Body of pancreas (tissue), 4 donors: ENCODE results near the gene PGK1. TPM values are rescaled to one million over a fixed set of nuclear protein-coding genes. Genes with fewer than 3 reads are reported as not detected.

Experiments used
- ATAC-seq: fragments of 150-250 bp; one replicate; pipeline ENCODE4 v1.9.1; 2016
- DNase-seq, 4 donors: peaks; one replicate each; pipeline ENCODE4 v3.0.0-alpha.2; 2019
- H3K27ac ChIP-seq, 4 donors: fragments of 200-600 bp; sonication (generic); 1 replicate in 3 of 4; 2 replicates in 1 of 4; pipeline versions ENCODE4 v1.5.1 to v1.6.1; 2016 to 2019; ENCODE audit warnings: mild to moderate bottlenecking in 1 of 4, mixed read lengths in 1 of 4, moderate library complexity in 1 of 4
- H3K27me3 ChIP-seq, 2 donors: fragments of 200-600 bp; sonication (generic); one replicate each; pipeline ENCODE4 v1.6.0; 2016; ENCODE audit warnings: mild to moderate bottlenecking in 1 of 2
- H3K36me3 ChIP-seq, 2 donors: fragments of 200-600 bp; sonication (generic); replicated peaks in 1 of 2; 2 replicates each; pipeline ENCODE4 v1.5.1; 2016; ENCODE audit warnings: low read depth in 2 of 2; ENCODE audit not compliant: insufficient read depth in 1 of 2
- H3K4me1 ChIP-seq: fragments of 200-600 bp; sonication (generic); one replicate; pipeline ENCODE4 v1.6.0; 2016
- H3K4me3 ChIP-seq, 2 donors: fragments of 200-600 bp; sonication (generic); 1 replicate in 1 of 2; 2 replicates in 1 of 2; pipeline ENCODE4 v1.5.1; 2016 to 2019
- H3K9me3 ChIP-seq, 3 donors: fragments of 200-600 bp; sonication (generic); 1 replicate in 2 of 3; 2 replicates in 1 of 3; pipeline ENCODE4 v1.5.1; 2016
- POLR2A ChIP-seq, 3 donors: fragments of 450-650 bp; IDR thresholded peaks; one replicate each; pipeline ENCODE4 v1.6.1; 2016; ENCODE audit warnings: antibody characterized with exemption in 3 of 3, mild to moderate bottlenecking in 2 of 3
- WGBS, 2 donors: methylation state at CpG; one replicate each; pipeline ENCODE4 v1.1.5; 2017; 5-methylcytosine and 5-hydroxymethylcytosine counted together
- intact Hi-C: fragments of 100-400 bp; cut with DNase I; formaldehyde crosslinking; loops from one replicate; pipeline ENCODE4 v1.15.1; 2023
- total RNA-seq, 2 donors: library from RNA; depleted of rRNA; stranded (reverse); fragments of >200 nt; gene quantifications; one replicate each; pipeline ENCODE4 v1.1.0, GENCODE V29; 2016
- TF ChIP-seq, protein P1 (sequence below), 7 experiments: fragments of 450-650 bp in 4 of 7; fragments of 200-600 bp in 3 of 7; sonication (generic) in 3 of 7; IDR thresholded peaks; one replicate each; pipeline ENCODE4 v1.5.1; 2016 to 2019; ENCODE audit warnings: antibody characterized with exemption in 7 of 7

Gene PGK1
- total RNA-seq, 2 donors from 2014 or later: 46.7 to 79.4 TPM

GRCh38 chrX:78111140-78111931, 7.3 kb downstream of the PGK1 start:
- H3K27me3 ChIP-seq: no peaks in the 10 kb centered on the region
- intact Hi-C loops: no loop called here
- no peak overlapping the region for H3K27ac ChIP-seq
- DNase-seq: peak in 3 of 4 donors; percentile 7 to 31 (median 22)
- ATAC-seq: no peak
- no peaks in the 10 kb centered on the region for H3K9me3 ChIP-seq
- H3K4me1 ChIP-seq: peaks cover 32% of the 10 kb centered on the region
- no peak for TF ChIP-seq POLR2A (IDR thresholded peaks at IDR 0.05)
- TF ChIP-seq, protein P1, sequence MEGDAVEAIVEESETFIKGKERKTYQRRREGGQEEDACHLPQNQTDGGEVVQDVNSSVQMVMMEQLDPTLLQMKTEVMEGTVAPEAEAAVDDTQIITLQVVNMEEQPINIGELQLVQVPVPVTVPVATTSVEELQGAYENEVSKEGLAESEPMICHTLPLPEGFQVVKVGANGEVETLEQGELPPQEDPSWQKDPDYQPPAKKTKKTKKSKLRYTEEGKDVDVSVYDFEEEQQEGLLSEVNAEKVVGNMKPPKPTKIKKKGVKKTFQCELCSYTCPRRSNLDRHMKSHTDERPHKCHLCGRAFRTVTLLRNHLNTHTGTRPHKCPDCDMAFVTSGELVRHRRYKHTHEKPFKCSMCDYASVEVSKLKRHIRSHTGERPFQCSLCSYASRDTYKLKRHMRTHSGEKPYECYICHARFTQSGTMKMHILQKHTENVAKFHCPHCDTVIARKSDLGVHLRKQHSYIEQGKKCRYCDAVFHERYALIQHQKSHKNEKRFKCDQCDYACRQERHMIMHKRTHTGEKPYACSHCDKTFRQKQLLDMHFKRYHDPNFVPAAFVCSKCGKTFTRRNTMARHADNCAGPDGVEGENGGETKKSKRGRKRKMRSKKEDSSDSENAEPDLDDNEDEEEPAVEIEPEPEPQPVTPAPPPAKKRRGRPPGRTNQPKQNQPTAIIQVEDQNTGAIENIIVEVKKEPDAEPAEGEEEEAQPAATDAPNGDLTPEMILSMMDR (IDR thresholded peaks at IDR 0.05): no peak
- H3K4me3 ChIP-seq: no peak overlapping the region
- peaks cover 0 to 2% of the 10 kb centered on the region in 2 donors for H3K36me3 ChIP-seq
- 64 to 65% methylated on average over 9 to 10 of the region's 10 CpGs for WGBS, 2 donors

GRCh38 chrX:78116365-78116764, 12.3 kb downstream of the PGK1 start:
- intact Hi-C loops: no loop called here
- DNase-seq (no peak), ATAC-seq (no peak)
- no peak overlapping the region for H3K4me3 ChIP-seq
- peaks cover 0 to 14% of the 10 kb centered on the region in 2 donors for H3K36me3 ChIP-seq
- peaks cover 2% of the 10 kb centered on the region for H3K4me1 ChIP-seq
- TF ChIP-seq POLR2A (IDR thresholded peaks at IDR 0.05): no peak
- TF ChIP-seq, protein P1 (IDR thresholded peaks at IDR 0.05): no peak
- H3K27me3 ChIP-seq: no peaks in the 10 kb centered on the region
- no peaks in the 10 kb centered on the region for H3K9me3 ChIP-seq
- H3K27ac ChIP-seq: no peak overlapping the region

GRCh38 chrX:78116766-78117165, 12.7 kb downstream of the PGK1 start:
- H3K4me3 ChIP-seq: no peak overlapping the region
- H3K9me3 ChIP-seq: no peaks in the 10 kb centered on the region
- intact Hi-C loops: no loop called here
- no peak overlapping the region for H3K27ac ChIP-seq
- no peak for ATAC-seq
- H3K27me3 ChIP-seq: no peaks in the 10 kb centered on the region
- TF ChIP-seq, protein P1 (IDR thresholded peaks at IDR 0.05): no peak
- H3K4me1 ChIP-seq: no peaks in the 10 kb centered on the region
- WGBS, 2 donors: 55 to 65% methylated on average over 2 of the region's 2 CpGs
- peaks cover 0 to 14% of the 10 kb centered on the region in 2 donors for H3K36me3 ChIP-seq
- no peak for DNase-seq

DNA sequence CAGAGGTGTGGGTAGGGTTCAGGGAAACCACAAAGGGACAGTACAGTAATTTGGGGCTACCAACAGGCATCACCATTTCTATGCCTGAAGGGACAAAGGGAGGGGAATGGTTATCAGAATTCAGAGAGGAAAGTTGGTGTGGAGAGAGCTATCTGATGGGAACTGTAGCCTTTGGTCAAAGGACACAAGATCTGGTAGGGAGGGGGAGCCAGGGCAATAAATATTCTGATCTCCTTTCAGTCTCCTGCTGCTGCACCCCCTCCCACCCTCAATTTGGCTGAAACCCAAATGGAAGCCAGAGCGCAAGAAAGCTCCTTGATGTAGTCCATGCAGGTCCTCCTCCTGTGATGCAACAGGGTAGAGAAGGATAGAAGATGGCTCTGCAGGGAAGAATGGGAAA, 14.6 kb downstream of the PGK1 start:
- Histone ChIP-seq H3K4me3 (no peak overlapping the region), H3K27me3 (no peaks in the 10 kb centered on the region), H3K36me3 (peaks cover 0 to 16% of the 10 kb centered on the region in 2 donors), H3K9me3 (no peaks in the 10 kb centered on the region), H3K4me1 (no peaks in the 10 kb centered on the region), H3K27ac (no peak overlapping the region)
- ATAC-seq: no peak
- DNase-seq: no peak
- intact Hi-C loops: no loop called here
- 100% methylated on average over 1 of the region's 1 CpG for WGBS, 2 donors
- TF ChIP-seq, protein P1 (IDR thresholded peaks at IDR 0.05): no peak
- TF ChIP-seq POLR2A (IDR thresholded peaks at IDR 0.05): no peak
